ENCODE results near the gene KCNG1.
"Not testable (repeated sequence)": the region's sequence is repeated elsewhere in the genome, so short reads cannot be mapped to it uniquely, and the experiment has no call there.

KCNG1 gene

GRCh38 chr20:51046021-51046985 is 23.4 kb upstream of the KCNG1 start:
- no peak overlapping the region for H3K4me3 ChIP-seq (ENCODE audit: low read depth, low read length)
- TF ChIP-seq, protein P1, sequence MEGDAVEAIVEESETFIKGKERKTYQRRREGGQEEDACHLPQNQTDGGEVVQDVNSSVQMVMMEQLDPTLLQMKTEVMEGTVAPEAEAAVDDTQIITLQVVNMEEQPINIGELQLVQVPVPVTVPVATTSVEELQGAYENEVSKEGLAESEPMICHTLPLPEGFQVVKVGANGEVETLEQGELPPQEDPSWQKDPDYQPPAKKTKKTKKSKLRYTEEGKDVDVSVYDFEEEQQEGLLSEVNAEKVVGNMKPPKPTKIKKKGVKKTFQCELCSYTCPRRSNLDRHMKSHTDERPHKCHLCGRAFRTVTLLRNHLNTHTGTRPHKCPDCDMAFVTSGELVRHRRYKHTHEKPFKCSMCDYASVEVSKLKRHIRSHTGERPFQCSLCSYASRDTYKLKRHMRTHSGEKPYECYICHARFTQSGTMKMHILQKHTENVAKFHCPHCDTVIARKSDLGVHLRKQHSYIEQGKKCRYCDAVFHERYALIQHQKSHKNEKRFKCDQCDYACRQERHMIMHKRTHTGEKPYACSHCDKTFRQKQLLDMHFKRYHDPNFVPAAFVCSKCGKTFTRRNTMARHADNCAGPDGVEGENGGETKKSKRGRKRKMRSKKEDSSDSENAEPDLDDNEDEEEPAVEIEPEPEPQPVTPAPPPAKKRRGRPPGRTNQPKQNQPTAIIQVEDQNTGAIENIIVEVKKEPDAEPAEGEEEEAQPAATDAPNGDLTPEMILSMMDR (IDR thresholded peaks at IDR 0.05; ENCODE audit: low read depth, low read length), result no peak

DNA sequence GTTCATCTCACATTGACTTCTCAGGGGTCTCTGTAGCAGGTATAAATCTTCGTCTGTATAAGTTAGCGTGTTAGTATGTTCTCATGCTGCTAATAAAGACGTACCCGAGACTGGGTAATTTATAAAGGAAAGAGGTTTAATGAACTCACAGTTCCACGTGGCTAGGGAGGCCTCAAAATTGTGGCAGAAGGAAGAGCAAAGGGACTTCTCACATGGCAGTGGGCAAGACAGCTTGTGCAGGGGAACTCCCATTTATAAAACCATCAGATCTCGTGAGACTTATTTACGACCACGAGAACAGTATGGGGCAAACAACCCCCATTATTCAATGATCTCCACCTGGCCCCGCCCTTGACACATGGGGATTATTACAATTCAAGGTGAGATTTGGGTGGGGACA is 22.6 kb upstream of the KCNG1 start:
- not testable (repeated sequence) for H3K4me3 ChIP-seq (ENCODE audit: low read depth, low read length)

DNA sequence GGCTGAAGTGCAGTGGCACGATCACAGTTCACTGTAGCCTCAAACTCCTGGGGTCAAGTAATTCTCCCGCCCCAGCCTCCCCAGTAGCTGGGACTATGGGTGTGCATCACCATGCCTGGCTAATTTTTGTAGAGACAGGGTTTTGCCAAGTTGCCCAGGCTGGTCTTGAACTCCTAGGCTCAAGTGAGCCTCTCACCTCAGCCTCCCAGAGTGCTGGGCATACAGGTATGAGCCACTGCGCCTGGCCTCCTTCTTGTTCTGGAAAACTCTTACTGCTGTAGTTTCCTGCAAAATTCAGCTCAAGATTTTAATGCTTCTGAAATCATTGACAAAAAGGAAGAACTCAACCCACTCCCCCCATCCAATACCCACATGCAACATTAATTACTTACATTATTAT is 21.9 kb upstream of the KCNG1 start:
- H3K4me3 ChIP-seq (ENCODE audit: low read depth, low read length), result no peak overlapping the region
- TF ChIP-seq, protein P1 (IDR thresholded peaks at IDR 0.05; ENCODE audit: low read depth, low read length), result no peak

DNA sequence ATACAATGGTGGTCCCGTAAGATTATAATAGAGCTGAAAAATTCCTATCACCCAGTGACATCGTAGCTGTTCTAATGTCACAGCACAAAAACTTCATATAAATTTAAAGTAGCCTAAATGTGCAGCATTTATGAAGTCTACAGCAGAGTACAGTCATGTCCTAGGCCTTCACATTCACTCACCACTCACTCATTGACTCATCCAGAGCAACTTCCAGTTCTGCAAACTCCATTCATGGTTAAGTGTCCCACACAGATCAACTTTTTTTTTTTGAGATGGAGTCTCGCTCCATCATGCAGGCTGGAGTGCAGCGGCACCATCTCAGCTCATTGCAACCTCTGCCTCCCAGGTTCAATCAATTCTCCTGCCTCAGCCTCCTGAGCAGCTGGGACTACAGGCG is 20.9 kb upstream of the KCNG1 start:
- TF ChIP-seq, protein P1 (IDR thresholded peaks at IDR 0.05; ENCODE audit: low read depth, low read length), result no peak
- no peak overlapping the region for H3K4me3 ChIP-seq (ENCODE audit: low read depth, low read length)

DNA sequence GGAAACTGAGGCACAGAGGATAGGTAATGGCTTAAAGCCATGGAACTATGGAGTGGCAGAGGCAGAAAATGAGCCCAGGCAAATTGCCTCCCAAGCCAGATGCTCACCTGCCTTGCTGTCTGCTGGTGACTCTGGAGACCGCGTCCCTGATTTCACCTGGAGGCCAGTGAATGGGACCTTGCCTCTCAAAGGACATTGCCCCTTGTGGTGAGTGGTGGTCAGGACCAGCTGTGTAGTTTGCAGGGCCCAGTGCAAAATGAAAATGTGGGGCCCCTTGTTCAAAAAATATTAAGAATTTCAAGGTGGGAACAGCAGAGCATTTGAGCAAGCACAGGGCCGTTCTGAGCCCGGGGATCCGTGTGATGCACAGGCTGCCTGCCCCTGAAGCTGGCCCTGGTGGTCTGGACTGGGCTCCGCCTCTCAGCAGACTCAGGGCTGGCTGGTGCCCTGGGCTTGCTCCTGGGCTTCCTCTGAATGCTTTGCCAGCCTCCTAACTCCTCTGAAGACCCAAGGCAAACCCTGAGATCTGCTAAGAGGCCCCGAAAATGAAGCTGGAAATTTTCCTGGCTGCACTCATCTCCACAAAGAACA is 19.8 kb upstream of the KCNG1 start:
- TF ChIP-seq, protein P1 (IDR thresholded peaks at IDR 0.05; ENCODE audit: low read depth, low read length), result peak; percentile 33

DNA sequence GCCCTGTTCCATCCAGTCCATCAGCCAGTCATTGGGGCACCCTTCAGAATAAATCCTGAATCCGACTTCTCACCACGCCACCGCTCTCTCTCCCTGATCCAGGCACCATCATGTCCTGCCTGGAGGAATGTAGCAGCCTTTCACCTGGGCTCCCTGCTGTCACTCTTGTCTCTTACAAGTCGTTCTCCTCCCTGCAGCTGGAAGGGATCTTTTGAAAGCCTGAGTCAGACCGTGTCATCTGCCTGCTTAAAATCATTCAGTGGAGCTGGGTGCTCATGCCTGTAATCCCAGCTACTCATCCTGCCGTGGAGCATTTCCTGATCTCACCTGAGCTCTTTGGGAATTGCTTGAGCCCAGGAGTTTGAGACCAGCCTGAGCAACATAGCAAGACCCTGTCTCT is 19.2 kb upstream of the KCNG1 start:
- TF ChIP-seq, protein P1 (IDR thresholded peaks at IDR 0.05; ENCODE audit: low read depth, low read length), result no peak
- H3K4me3 ChIP-seq (ENCODE audit: low read depth, low read length), result no peak overlapping the region

More for the DNA sequence above, 19.8 kb upstream of the KCNG1 start:
- no peak overlapping the region for H3K4me3 ChIP-seq (ENCODE audit: low read depth, low read length)

GRCh38 chr20:51037532-51038115 is 14.7 kb upstream of the KCNG1 start:
- TF ChIP-seq, protein P1 (IDR thresholded peaks at IDR 0.05; ENCODE audit: low read depth, low read length), result no peak
- no peak overlapping the region for H3K4me3 ChIP-seq (ENCODE audit: low read depth, low read length)

Measured in WI38 (cell line).